Measurements from ENCODE around the gene AKAP13.
"Not testable (repeated sequence)": the region's sequence is repeated elsewhere in the genome, so short reads cannot be mapped to it uniquely, and the experiment has no call there.

AKAP13 gene

DNA sequence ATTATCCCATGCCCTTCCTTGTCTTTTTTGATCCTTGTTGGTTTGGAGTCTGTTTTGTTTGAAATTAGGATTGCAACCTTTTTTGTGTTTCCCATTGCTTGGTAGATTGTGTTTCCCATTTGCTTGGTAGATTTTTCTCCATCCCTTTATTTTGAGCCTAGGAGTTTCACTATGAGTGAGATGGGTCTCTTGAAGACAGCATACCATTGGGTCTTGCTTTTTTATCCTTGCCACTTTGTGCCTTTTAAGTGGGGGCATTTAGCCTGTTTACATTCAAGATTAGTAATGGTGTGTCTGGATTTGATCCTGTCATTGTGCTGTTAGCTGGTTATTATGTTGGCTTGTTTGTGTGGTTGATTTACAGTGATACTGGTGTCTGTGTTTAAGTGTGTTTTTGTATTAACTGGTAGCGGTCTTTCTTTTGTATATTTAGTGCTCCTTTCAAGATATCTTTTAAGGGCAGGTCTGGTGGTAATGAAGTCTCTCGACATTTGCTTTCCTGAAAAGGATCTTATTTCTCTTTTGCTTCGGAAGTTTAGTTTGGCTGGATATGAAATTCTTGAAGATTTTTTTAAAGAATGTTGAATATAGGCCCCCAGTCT, 70.8 kb downstream of the AKAP13 start:
- DNase-seq: no peak

DNA sequence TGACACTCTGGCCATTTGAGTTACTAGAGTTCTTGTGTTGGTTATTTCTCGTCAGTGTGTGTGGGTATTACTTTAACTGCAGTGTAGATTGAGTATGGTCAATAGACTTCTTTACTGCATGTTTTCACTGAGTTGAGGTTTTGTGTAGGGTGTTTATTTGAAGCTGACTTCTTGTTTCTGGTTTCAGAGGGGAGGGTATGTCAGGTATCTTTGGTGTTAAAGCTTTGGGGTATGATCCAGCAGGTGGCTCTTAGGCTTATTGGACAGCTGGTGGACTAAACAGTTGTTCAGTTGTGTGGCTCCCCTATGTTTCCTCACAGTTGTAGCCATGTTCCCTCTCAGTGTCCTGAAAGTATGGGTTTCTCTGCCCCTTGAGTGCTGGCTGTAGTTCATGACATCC, 72.0 kb downstream of the AKAP13 start:
- no peak for DNase-seq

DNA sequence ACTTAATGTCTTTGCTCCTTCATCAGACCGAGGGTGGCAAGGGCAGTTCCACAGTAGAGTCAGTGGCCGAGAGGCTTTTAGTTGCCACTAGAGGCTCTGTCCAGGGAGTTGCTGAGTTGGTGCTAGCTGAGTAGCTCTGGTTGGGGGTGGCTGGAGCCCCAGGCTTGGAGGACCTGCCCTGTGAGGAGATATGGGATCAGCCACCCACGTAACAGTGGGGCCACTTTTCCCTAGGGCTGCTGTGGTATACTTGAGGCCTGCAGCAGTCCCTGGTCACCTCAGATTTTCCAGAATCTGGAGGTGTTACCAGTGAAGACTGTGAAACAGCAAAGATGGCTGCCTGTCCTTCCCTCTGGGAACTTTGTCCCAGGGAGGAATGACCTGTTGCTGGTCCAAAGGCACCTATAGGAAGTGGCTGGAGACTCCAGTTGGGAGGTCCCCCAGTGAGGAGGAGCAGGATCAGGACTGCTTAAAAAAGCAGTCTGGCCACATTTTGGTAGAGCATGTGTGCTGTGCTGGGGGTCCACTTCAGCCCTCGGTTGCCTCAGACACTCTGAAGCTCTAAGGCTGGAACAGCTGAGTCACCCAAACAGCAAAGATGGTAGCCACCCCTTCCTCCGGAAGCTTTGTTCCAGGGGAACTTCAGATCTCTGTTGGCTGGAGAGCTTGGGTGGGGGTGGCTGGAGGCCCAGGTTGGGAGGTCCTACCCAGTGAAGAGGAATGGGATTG, 72.9 kb downstream of the AKAP13 start:
- no peak for DNase-seq

DNA sequence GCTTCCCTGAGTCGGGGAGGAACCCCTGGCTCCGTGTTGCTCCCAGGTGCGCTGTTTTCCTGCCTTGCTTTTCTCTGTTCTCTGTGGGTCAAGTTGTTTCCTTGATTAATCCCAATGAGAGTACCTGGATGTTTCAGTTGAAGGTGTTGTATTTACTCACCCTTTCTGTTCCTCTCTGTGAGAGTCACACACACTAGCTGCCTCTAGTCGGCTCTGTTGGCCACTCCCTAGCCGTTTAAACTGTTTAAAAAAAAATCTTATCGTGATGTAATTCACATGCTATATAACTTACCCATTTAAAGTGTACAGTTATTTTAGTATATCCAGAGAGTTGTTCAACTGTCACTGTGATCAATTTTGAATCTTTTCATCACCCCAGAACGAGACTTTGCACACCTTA, 74.0 kb downstream of the AKAP13 start:
- DNase-seq: no peak

DNA sequence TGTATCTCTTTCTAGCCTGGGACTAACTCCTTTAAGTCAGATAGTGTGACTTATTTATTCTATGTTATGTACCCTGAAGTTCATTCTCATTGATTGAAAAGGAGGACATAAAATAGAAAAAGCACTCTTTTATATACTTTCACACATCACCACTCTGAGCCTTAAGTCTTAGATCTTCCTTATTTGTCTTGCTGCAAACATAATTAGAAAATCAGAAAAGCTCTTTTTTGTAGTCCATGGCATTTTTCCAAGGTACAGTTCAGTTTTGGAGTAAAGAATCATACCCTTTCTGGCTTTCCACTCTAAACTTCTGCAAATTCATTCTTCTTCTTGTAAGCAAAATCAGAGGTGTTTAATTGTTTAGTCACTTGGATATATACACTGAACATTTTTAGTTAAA, 75.5 kb downstream of the AKAP13 start:
- no peak for DNase-seq

DNA sequence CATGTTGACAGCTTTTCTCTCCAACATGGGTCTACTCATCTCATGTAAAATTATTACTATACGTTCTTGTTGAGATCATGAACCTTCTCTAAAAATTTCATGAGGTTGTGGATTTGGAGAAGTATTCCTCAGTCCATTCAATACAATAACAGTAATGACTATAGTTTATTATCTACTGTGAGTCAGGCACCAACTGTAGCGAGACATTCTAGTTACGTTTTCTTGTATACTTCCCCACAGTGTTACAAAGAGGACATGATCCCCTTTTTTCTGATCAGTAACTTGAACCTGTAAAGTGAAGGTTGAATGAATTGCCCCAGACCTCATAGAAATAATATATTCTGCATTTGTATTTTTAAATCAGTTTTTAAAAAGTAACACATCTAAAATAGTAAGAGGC, 76.4 kb downstream of the AKAP13 start:
- no peak for DNase-seq

DNA sequence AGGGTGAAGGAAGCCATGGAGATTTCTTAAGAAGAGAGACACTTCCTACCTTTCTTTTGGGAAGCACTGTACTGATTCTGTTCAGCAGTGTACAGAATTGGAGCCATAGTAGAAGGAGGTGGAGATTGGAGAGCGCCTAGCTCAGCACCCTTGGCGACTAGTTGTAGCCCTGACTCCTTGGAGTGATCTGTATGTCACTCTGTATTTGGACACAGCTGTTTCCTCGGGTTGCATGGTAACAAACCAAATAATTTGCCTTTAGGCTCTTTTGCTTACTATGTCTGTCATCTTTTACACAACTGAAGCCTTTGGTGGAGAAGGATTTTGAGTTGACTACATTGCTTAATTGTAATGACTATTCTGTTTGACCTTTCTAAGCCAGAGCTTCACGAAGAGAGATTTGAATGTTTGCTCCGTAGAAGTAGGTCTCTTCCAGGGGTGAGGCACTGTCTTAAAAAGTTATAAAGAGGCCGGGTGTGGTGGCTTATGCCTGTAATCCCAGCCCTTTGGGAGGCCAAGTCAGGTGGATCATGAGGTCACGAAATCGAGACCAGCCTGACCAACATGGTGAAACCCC, 77.1 kb downstream of the AKAP13 start:
- no peak for DNase-seq

DNA sequence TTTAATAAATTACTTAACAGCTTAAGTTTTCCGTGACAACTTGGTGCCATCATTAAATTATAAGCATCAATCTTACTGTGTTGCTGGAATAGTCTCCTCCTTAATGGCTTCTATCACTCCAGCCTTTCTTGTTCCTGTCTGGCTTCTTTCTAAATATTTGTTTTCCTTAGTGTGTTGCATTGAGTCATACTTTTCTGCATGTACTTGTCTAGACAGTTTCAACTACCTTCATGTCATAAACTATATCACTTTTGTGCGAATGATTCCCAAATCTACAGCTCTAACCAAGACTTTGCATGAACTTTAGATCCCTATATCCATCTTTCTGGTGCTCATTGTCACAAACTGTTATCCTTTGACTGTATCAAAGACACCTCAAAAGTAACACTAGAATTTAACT, 78.4 kb downstream of the AKAP13 start:
- DNase-seq: no peak

DNA sequence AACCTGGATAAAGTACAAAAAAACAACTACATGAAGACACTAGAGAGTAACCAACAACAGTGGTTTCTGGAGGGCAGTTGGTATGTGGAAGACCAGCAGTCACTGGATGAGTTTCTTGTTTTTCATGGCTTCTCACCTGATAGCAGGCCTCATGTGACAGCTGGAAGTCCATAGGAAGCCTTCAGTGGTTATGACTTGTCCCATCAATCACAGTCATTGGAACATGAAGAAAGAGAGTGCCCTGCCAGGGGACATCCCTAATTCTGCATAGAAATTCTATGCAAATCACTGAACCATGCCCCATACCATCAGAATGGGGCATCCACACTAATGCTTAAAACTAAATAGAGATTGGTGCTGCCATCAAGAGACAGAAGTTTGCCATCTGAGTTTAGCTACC, 81.6 kb downstream of the AKAP13 start:
- DNase-seq: no peak

DNA sequence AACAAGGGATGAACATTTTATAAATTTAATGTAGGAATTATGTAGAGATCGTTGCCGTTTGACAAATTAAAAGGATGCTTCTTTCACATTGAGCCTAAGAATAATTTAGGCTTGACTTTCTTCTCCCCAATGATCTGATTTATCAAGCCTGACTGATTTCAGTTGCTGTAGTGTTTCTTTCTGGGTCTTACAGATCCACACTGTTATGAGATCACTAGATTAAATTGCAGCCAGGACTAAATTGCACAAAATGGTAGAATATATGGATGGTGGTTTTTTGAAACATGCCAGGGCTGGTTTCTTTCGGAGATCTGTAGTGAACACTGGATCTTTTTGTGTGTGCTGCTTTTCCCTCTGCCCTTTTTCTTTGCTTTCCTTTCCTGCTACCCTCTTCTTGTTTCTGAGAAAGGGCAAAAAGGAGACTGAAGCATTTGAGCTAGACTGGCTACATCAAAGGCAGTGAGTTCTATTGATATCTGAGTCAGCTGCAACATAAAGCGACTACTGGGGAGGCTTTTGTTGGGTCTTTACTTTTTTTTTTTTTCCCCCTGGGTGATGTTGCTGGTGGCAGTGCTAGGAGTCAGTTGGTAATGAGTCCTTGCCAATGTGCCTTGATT, 83.0 kb downstream of the AKAP13 start:
- DNase-seq: no peak

DNA sequence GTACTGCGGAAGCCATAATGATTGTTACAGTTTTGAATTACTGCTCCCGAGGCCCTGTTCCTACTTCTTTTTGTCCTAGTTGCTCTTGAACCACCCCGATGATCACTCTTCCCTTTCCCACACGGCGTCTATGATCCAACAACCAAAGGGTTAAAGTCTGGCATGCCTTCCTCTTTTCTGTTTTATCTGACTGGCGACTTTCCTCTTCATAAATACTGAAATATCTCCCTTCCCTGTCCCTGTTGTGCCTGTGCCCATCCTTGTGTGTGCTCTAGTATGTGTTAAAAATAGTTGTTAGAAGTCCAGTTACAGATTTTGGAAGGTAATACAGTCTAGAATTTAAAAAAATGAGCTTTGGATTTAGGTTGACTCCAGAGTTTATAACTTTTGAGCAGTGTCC, 83.6 kb downstream of the AKAP13 start:
- no peak for DNase-seq

DNA sequence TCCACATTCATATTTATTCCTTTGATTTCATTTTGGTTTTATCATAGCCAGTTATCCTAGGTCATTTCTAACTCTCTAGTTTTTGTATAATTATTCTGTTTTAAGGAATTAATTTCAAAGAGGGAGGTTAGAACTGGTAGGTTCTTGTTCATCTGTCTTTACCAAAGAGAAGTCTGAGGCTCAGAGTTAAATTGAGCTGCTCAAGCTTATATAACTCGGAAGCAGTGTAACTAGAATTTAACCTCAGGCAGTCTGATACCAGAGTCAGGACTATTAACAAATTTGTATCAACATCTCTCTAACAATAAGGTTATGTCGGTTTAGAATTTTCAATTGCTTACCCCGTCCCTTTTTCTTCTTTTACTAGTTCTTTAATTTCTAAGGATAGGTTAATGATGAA, 84.1 kb downstream of the AKAP13 start:
- DNase-seq: no peak

DNA sequence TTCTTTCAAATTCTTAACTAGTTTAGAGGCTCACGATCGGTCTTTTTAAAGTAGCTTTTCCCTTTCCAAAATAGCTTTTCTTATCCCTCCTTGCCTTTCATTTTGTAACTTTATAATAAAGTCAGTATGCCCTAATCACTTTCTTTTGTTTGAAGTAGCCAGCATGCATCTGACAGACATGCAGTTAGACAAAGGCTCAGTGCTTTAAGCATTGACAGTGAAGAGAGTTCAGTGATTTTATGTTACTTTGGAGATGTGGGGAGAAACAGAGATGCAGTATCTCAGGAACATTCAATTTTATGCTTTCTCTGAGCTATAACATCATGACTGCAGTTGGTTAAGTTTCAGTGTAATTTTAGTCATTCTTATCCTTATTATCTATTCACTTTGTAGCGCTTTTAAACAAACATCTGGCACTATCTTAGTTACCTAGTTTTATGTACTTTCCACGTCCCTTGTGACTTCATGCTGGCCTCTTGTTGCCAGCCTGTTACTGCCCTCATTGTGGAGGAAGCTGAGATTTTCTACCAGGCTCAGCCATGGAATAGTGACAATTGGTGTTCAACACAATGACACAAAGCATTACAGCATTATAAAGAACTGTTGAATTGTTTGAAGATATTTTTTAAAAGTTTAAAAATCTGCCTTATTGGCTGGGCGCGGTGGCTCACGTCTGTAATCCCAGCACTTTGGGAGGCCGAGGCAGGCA, 90.3 kb downstream of the AKAP13 start:
- no peak for DNase-seq

DNA sequence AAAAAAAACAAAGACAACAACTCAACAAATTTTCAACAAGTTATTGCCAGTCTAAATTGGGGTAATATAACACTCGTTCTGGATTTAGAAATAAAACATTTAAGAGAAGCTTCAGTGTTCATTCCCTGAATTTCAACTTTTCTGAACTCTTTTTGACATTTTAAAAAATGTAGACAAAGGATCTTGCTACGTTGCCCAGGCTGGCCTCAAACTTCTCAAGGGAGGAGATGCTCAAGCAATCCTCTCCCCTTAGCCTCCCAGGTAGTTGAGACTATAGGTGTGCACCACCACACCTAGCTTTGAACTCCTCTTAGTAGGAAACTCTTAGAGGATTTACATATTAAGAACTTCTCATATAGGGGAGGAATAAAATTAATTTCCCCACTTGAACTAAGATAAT, 91.9 kb downstream of the AKAP13 start:
- DNase-seq: no peak

DNA sequence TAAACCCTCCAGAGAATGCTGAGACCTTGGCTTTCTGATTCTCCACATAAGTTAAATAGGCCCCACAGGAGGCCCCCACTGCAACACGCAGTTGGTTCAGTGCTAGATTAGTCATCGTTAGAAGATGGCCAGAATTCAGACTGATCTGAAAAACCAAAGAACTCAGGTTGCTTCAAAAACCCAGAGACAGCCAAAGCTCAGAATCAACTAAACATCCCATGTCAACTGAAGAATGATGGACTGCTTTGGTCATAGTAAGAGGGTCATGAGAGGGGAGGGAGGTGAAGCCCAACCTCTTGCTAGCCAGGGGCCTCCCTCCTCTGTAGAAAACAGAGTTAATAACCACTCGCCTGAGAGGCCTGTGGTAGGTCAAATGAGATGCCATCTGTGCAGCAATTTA, 93.1 kb downstream of the AKAP13 start:
- DNase-seq: no peak

DNA sequence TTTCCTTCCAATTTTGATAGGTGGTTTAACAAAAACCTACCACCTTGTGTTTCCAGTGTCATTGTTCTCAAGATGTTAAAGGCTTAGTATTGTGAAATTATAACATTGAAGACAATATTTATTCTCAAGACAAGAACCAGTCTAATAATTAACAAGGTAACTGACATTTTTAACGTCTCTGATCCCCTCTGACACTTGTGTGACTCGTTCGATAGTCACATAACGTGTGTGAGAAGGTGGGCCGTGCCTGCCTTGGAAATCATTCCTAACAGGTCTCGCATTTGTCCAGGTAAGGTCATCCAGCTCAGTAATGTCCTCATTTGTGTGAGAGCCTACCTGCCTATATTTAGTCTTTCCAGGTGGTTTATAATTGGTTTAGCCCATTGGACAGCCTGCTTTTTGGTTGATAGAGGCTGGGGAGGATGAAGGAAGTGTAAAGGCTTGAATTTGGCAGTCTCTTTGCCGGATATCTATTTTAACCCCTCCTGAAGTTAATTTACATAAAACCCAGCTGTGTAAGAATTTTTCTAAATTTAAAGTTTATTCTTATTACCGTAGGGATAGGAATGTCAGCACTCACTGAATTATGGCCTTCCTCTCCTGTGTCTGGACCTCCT, 94.4 kb downstream of the AKAP13 start:
- no peak for DNase-seq

DNA sequence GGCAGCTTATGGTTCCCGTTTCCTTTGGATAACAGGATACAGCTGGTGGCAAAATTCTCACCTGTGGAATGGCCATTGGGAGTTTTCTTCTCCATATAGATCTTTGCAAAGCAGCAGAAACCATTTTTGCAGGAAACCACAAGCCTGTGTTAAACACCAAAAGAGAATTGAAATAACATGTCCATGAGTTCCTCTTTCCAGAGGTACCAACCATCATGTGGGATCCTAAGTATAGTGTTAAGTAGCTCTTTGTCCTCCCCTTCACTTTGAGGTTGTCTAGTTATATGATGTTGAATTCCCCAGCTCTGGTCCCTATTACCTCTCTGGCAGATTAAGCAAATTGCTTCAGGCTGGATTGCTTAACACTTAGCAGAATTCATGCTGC, 94.9 kb downstream of the AKAP13 start:
- no peak for DNase-seq

DNA sequence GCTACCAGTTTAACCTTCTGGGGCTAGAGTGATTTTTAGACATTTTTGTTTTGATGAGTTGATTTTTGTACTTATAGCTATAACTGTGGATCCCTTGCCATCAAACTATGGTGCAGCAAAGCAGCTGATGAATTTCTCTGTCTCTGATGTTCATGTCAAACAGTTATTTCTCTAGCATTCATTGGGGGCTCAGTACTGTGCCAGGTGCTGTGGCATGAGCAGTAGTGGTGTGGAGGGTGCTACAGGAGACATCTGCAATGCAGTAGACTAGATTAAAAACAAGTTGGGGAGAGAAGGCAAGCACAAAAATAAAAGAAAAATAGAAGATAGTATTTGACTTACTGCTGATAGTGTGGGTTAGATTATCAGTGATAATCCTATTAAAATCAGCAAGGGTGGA, 95.3 kb downstream of the AKAP13 start:
- no peak for DNase-seq

DNA sequence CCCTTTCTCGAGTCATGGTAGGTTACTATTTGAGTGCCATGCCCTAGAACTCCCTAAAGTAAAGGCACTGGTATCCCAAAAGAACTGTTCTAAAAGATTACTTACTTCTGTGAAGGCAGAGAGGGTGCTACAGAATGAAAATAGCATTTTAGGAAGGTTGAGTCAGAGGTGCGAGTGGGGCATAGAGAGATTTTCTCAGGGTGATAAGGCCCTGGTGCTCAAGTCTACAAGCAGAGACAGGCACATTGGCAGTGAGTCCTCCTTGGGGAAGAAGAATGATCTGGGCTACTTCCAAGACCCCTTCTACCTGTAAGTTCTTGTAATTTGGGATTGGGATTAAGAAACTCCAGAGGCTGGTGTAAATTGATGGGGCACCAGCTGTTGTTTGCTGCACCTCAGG, 96.7 kb downstream of the AKAP13 start:
- no peak for DNase-seq

DNA sequence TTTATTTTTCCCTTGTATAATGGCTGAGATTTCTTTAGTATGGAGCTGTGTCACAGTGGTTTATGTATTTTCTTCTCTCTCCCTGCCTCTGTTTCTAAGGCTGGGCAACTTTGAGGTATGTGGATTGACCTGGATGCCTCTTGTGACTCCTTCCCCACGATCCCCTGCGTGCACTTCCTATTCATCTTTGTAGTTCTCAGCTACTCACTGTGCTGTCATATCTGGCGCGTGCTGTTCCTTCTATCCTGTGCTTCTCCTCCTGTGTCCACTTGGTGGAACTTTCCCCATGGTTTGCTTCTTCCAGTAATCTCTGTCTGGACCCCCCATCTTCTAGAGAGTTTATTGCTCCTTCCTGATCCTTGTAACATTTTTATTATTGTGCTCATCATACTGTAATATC, 97.3 kb downstream of the AKAP13 start:
- no peak for DNase-seq

DNA sequence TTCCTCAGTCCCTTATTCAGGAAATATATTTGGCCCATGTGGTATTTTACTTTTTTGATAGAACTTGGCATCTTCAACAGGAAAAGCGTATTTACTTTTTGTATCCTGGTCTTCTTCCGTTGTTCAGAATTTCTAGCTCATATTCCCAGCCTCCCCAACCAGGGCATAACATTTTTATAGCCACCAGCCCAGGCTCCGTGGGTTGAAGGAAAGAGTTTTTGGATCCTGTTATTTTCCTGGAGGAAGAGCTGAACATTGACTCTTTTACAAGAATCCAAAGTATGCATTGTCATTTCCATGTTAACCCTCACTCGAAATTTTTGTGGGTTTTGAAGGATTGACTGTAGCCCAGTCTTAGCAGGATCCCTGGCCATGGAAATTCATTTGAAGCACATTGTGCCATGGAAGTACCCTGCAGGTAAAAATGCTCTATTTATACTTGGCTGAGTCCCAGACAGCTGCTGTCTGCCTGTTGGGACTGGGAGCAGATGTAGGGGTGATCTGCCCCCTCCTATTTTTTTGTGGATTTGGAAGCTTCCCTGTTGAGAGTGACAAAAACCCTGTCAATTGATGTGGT, 98.8 kb downstream of the AKAP13 start:
- no peak for DNase-seq

DNA sequence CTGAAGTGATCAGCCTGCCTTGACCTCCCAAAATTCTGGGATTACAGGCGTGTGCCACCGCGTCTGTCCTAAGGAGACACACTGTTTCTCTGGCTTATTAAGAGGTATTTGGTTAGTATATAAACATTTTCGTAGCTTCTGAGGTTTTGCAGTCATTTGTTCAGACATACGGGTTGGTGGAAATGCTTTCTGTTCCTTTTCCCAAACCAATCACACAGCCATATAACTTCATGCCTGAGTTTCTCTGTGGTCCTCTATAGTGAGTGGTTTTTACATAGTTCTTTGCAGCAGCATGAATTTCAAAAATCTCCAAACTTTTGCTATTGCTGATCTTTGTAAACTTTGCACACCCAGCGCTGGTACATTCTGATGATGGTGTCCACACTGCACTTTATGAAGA, 100.5 kb downstream of the AKAP13 start:
- no peak for DNase-seq

DNA sequence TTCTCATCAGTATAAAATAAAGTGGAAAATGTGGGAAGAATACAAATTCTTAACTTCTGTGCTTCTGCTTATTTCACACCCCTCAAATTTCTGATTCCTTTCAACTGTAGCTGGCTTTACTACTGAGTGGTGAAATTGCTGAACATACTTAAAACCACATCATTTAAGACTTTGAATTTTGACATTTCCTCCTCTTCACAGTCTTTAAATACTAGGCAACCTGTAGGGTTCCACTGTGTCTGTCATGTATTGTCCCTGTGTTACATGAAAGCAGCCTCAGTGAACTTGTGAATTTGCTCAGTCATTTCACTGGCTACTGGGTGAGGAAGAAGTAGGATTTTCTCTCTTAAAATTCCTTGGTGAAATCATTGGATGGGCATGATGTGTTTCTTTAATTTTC, 101.1 kb downstream of the AKAP13 start:
- not testable (repeated sequence) for DNase-seq

Data from NCI-H1105 (cell line).